DOHH2 (cell line): ENCODE results near the gene CRYZL1.

ENCODE experiments used
- H3F3A ChIP-seq: fragments of 200-600 bp; sonication (generic), shearing (Covaris generic); 2 replicates; pipeline ENCODE4 v1.6.0; 2016; ENCODE audit warnings: antibody characterized with exemption, mild to moderate bottlenecking; ENCODE audit not compliant: control insufficient read depth, insufficient read depth
- H3K27ac ChIP-seq: fragments of 200-600 bp; sonication (generic); 2 replicates; pipeline ENCODE4 v1.5.1; 2014; ENCODE audit warnings: low read depth, mild to moderate bottlenecking, low read length, moderate library complexity
- H3K27me3 ChIP-seq: fragments of 200-600 bp; sonication (generic); 2 replicates; pipeline ENCODE4 v1.6.1; 2014; ENCODE audit warnings: mild to moderate bottlenecking, low read length, mixed read lengths; ENCODE audit not compliant: control insufficient read depth
- H3K36me3 ChIP-seq: fragments of 200-600 bp; sonication (generic); 2 replicates; pipeline ENCODE4 v1.6.1; 2014; ENCODE audit warnings: mild to moderate bottlenecking, low read length, moderate library complexity, mixed read lengths; ENCODE audit not compliant: control insufficient read depth
- H3K4me1 ChIP-seq: fragments of 200-600 bp; sonication (generic); 2 replicates; pipeline ENCODE4 v1.6.1; 2014; ENCODE audit warnings: mild to moderate bottlenecking, low read length, mixed read lengths; ENCODE audit not compliant: control insufficient read depth
- H3K4me2 ChIP-seq: fragments of 200-600 bp; sonication (generic); 2 replicates; pipeline ENCODE4 v1.6.0; 2014; ENCODE audit warnings: mild to moderate bottlenecking, low read length, moderate library complexity
- H3K4me3 ChIP-seq: fragments of 200-600 bp; sonication (generic); 2 replicates; pipeline ENCODE4 v1.5.1; 2014; ENCODE audit warnings: mild to moderate bottlenecking, low read length, mixed read lengths
- H3K79me2 ChIP-seq: fragments of 200-600 bp; sonication (generic); 2 replicates; pipeline ENCODE4 v1.6.1; 2014; ENCODE audit warnings: mild to moderate bottlenecking, low read length, mixed read lengths; ENCODE audit not compliant: control insufficient read depth
- H3K9me2 ChIP-seq: fragments of 200-600 bp; sonication (generic); replicated peaks from 2 replicates; pipeline ENCODE4 v1.6.1; 2014; ENCODE audit warnings: mild to moderate bottlenecking, low read length, mixed read lengths; ENCODE audit not compliant: control insufficient read depth
- H3K9me3 ChIP-seq: fragments of 200-600 bp; sonication (generic); 2 replicates; pipeline ENCODE4 v1.6.1; 2014; ENCODE audit warnings: antibody characterized with exemption, low read length, mixed read lengths; ENCODE audit not compliant: control insufficient read depth, insufficient read depth
- H4K20me1 ChIP-seq: fragments of 200-600 bp; sonication (generic); 2 replicates; pipeline ENCODE4 v1.6.0; 2014; ENCODE audit warnings: low read depth, mild to moderate bottlenecking, antibody characterized with exemption, low read length, moderate library complexity; ENCODE audit not compliant: control insufficient read depth, insufficient read depth
- EZH2phosphoT487 ChIP-seq: fragments of 200-600 bp; sonication (generic); IDR thresholded peaks from 2 replicates; pipeline ENCODE4 v1.6.1; 2017; ENCODE audit warnings: borderline replicate concordance, mild to moderate bottlenecking, antibody characterized with exemption, low read length, moderate library complexity, mixed read lengths
- TF ChIP-seq, protein P1 (sequence below): fragments of 200-600 bp; sonication (generic); IDR thresholded peaks from one replicate; pipeline ENCODE4 v1.5.1; 2014; ENCODE audit warnings: antibody characterized with exemption, mild to moderate bottlenecking, low read depth, low read length; ENCODE audit not compliant: poor library complexity, severe bottlenecking

Gene CRYZL1

DNA sequence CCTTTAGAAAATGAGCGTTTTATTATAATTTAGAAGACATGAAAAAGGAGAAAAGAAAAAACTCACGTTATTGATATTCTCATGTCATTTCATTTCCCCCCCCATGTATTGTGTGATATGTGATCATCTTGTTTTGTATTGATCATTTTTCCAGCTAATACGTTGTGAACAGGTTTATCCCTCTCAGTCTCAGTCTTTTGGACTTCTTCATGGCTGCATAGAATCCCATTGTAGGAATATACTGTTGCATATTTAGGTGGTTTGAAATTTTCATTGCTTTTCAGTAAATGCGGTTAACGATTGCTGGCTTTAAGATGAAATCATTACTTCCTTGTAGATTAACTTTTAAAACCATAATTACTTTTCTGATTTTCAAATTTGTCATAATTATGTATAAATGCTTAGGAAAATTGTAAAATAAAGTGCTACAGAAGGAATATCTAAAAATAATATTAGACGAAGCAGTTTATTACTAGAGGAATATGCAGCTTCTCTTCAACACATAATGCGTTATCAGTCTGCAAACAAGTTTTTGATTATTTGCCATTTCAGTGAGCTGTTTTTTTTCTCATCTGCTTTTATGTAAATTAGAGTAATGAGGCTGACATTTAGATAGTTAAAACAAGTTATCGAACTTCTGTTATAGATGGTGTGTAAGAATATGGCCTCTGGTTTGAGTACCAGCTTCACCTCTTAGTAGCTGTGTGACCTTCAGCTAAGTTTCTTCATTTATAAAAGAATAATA lies 96.9 kb downstream of the CRYZL1 start:
- H3K9me2 ChIP-seq = no peaks in the 10 kb centered on the region
- TF ChIP-seq EZH2phosphoT487 = no peak
- TF ChIP-seq, protein P1, sequence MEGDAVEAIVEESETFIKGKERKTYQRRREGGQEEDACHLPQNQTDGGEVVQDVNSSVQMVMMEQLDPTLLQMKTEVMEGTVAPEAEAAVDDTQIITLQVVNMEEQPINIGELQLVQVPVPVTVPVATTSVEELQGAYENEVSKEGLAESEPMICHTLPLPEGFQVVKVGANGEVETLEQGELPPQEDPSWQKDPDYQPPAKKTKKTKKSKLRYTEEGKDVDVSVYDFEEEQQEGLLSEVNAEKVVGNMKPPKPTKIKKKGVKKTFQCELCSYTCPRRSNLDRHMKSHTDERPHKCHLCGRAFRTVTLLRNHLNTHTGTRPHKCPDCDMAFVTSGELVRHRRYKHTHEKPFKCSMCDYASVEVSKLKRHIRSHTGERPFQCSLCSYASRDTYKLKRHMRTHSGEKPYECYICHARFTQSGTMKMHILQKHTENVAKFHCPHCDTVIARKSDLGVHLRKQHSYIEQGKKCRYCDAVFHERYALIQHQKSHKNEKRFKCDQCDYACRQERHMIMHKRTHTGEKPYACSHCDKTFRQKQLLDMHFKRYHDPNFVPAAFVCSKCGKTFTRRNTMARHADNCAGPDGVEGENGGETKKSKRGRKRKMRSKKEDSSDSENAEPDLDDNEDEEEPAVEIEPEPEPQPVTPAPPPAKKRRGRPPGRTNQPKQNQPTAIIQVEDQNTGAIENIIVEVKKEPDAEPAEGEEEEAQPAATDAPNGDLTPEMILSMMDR = no peak
- peaks cover 98% of the 10 kb centered on the region for H3K79me2 ChIP-seq
- H4K20me1 ChIP-seq = peaks cover 23% of the 10 kb centered on the region
- H3K27ac ChIP-seq = peak overlapping the region; percentile 97; the same call in 1 of the 2 replicates
- peaks cover 14% of the 10 kb centered on the region; the same call in 1 of the 2 replicates for H3F3A ChIP-seq
- H3K4me1 ChIP-seq = peaks cover 28% of the 10 kb centered on the region
- H3K4me2 ChIP-seq = peak overlapping the region; percentile 85
- H3K27me3 ChIP-seq = no peaks in the 10 kb centered on the region
- no peaks in the 10 kb centered on the region for H3K9me3 ChIP-seq
- peaks cover 88% of the 10 kb centered on the region for H3K36me3 ChIP-seq
- H3K4me3 ChIP-seq = peak overlapping the region; percentile 96

DNA sequence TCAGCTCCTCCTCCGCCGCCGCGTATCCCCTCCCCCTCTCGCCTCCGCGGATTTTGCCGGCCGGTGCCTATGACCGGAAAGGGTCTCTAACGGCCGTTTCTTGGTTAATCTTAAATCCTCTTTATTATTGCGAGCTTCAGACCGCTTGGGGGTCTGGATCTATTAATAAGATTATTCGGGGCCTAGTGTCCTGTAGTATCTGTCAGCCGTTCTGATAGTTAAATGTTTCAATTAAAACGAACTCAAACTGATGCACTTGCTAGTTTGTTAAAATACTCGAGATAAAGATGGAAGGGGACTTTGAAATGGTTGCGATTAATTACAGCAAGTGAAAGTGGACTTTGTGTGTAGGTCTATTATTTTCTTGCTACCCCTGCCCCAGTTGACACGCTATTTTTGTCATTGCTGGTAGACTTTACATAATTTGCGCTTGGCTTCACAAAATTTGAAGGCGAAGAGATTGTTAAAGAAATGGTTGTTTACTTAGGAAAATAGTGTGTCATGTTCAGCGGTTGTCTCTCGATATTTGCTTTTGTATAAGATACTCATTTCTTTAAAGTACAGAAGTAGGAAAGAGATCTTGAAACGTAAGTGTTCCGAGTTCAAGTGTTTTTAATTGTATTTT lies 97.9 kb downstream of the CRYZL1 start:
- peaks cover 88% of the 10 kb centered on the region for H3K36me3 ChIP-seq
- no peaks in the 10 kb centered on the region for H3K9me2 ChIP-seq
- peaks cover 98% of the 10 kb centered on the region for H3K79me2 ChIP-seq
- peak overlapping the region; percentile 96 for H3K4me3 ChIP-seq
- peaks cover 14% of the 10 kb centered on the region; the same call in 1 of the 2 replicates for H3F3A ChIP-seq
- H3K4me2 ChIP-seq = peak overlapping the region; percentile 85
- H3K27me3 ChIP-seq = no peaks in the 10 kb centered on the region
- peak overlapping the region; percentile 97 for H3K27ac ChIP-seq
- peaks cover 23% of the 10 kb centered on the region for H4K20me1 ChIP-seq
- peaks cover 28% of the 10 kb centered on the region for H3K4me1 ChIP-seq
- TF ChIP-seq, protein P1 = no peak
- no peak for TF ChIP-seq EZH2phosphoT487
- H3K9me3 ChIP-seq = no peaks in the 10 kb centered on the region

DNA sequence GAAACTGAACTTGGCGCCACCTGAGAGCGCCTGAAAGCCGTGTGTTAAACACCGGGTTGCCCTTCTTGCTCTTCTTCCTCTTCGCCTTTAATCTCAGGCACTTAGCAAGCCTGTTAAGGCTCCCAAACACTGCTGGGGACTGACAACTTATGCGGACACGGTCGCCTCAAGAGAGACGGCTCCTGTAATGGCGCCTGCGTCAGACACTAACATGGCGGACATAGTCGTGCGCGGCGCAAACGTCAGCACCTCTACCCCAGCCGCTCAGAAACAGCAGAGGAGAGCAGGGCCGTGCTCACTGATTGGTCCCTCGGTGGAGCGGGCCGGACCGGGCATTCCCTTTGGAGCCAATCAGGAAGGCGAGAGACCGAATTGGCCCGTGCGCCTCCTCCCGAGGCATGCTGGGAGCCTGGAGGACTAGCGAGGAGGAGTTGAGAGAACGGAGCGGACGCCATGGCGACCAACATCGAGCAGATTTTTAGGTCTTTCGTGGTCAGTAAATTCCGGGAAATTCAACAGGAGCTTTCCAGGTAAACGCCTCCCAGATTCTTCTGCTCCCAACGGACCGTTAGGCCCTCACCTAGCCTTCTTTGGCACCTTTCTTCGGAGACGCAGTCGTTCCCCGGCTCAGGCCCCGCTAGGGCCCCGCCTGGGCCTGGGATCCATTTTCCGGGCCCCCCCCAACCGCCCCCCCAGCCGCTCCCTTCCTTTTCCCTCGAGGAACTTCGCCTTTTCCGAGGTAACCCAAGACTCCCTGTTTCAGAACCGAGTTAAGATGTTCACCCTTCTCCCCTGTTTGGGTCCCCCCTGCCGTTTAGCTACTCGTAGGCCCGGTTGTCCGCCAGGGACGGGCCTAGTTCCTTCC lies 98.7 kb downstream of the CRYZL1 start, which contains the start of gene SON:
Gene SON, plus strand, starts transcription at position 399 of the 865 bp plus-strand sequence. Its CDS starts 55 bp downstream, at position 454.
- Histone ChIP-seq H3K4me1 (peaks cover 28% of the 10 kb centered on the region), H3K27ac (peak within 1 kb of the TSS; percentile 97), H3K36me3 (peaks cover 88% of the 10 kb centered on the region), H3K4me3 (peak within 1 kb of the TSS; percentile 96), H3K79me2 (peaks cover 98% of the 10 kb centered on the region), H4K20me1 (peaks cover 23% of the 10 kb centered on the region), H3F3A (peaks cover 14% of the 10 kb centered on the region; the same call in 1 of the 2 replicates), H3K9me3 (no peaks in the 10 kb centered on the region), H3K27me3 (no peaks in the 10 kb centered on the region), H3K9me2 (no peaks in the 10 kb centered on the region), H3K4me2 (peak within 1 kb of the TSS; percentile 96)
- TF ChIP-seq, protein P1 = no peak
- TF ChIP-seq EZH2phosphoT487 = no peak
